Muscle of arm (tissue), 12 donors: Measurements from ENCODE around the gene CNNM2. TPM values are rescaled to one million over a fixed set of nuclear protein-coding genes. Genes with fewer than 3 reads are reported as not detected.

ENCODE experiments used
- DNase-seq: peaks from one replicate; pipeline ENCODE4 v3.0.0-alpha.2; 2013
- polyA plus RNA-seq, 12 donors: library from polyadenylated mRNA; unstranded; fragments of 120-200 nt; gene quantifications; one replicate each; pipeline ENCODE4 v1.2.1, GENCODE V29; 2013; ENCODE audit not compliant: insufficient read length in 12 of 12

The CNNM2 gene
- polyA plus RNA-seq, 12 donors, result 1.7 to 7.1 (median 3.2) TPM; not detected in 1

DNA sequence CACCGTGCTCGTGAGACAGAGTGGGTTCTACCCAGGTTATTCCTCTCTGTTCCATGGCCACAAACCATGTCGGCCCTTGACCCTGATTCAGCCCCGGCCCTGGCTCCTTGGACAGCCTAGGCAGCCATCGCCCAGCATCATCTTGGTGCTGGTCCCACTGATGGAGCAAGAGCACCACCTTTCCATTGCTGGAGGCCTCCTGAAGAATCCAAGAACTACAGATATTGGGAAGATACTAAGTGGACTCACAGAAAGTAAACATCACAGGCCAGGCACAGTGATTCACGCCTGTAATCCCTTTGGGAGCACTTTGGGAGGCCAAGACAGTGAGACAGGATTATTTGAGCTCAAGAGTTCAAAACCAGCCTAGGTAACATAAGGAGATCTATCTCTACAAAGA lies 149.9 kb downstream of the CNNM2 start:
- DNase-seq, result no peak

DNA sequence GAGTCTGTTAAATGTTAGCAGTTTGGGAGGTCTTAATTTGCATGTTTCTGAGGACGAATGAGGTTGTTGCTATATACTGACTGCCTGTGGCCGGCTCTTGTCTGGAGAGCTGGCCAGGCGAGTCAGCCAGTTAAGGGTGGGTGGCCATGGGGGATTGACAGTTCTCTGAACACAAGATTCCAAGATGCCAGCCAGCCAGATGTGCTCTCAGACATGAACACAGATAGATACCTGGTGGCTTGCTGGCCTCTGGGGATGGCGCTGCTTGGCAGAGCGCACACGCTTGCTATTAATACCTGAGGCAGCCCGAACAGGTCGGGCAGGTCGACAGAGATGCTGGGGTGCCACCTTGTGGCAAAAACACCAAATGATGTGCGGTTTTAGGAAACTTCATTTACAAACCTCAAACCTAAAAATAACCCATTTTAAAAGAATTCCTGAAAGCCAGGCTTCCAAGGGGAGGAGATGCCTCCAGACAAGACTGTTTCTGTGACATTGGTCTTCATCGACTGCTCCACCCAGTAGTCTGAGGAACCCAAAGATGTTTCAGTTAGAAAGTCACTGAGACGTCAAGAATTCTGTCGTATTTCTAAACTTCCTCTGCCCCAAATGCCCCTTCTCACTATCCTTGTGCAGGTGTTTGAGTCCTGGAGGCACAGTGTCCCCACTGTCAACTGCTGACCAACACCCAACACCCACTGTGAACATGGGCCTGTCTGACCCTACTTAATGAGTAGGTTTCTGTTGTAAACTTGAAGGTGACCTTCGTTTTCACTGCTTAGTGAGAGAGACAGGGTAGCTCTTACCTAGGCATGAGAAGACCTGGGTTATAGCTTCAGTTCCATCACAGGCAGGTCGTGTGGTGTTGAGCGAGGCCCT lies 151.6 kb downstream of the CNNM2 start:
- peak; percentile 25 for DNase-seq

DNA sequence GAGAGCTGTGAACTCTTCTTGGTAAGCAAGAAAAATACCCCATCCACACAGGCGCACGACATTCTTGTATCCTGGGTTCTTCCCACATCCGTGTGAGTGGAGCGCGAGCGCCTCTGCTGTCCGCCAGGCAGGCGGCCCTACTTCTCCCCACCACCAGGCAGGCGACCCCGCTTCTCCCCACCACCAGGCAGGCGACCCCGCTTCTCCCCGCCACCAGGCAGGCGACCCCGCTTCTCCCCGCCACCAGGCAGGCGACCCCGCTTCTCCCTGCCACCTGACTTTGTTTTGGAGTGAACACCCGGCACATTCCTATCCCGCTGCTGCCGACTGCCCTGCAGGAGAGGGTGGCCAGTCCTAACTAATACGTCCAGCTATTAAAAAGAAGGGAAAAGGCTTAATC lies 154.2 kb downstream of the CNNM2 start:
- DNase-seq, result no peak

DNA sequence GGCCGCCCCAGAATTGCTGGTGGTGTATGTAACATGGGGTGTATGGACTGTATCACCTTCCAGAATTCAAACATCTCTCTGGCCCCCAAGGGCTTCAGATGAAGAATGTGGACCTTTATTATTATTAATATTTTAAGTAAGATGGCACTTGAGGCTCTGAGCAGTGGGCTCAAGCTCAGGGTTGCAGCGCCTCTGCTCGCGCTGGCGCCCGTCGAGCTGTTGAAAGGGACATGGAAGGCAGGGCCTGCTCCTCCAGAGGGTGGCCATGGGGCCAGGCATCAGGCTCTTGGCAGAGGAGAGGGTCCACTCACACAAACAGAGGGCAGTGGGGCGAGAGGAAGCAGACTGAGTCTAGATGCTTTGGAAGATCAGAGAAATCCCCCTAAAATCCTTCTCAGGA lies 154.8 kb downstream of the CNNM2 start:
- DNase-seq, result no peak

GRCh38 chr10:103077020-103077419 lies 158.9 kb downstream of the CNNM2 start:
- no peak for DNase-seq

- DNase-seq, result no peak
Measured at GRCh38 chr10:103077491-103078308, 159.6 kb downstream of the CNNM2 start.

GRCh38 chr10:103078309-103078615 lies 160.2 kb downstream of the CNNM2 start:
- no peak for DNase-seq

DNA sequence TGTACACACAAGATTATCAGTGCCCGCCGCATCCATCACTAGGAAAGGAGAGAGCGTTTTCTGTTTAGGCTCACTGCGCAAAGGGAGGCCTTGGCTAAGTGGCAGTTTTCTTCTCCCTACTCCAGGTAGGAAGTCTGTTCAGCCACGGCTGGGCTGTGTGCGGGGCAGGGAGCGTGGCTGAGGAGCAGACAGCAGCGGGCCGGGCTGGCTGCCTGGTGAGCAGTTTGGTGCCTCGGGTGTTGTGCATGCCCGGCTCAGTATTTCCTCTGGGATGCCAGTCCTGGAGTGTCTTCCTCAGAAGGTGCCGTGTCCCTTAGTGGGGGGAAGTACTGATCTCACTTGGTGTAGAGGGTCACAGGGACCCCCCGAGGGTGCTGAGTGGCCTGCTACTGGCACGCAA lies 160.6 kb downstream of the CNNM2 start:
- DNase-seq, result no peak

DNA sequence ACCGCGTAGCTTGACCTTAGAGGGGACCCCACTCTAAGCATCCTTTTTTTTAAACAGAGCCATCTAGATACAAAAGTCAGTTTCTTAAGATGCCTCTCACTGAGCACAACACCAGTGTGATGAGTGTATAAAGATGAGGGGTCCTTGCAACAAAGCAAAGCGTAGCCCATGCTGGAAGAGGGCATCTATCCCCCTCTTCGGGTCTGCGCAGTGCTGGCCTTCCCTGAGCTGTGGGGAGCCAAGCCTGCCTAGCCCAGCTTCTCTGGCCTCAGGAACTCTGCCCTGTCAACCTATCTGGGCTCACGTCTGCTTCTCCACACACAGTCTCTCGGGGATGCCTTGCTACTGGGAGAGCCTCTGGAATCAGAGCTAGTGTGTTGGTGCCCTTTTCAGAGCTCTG lies 161.0 kb downstream of the CNNM2 start:
- DNase-seq, result no peak

- DNase-seq, result no peak
Measured at GRCh38 chr10:103079946-103080345, 161.9 kb downstream of the CNNM2 start.

GRCh38 chr10:103080891-103081581 lies 162.9 kb downstream of the CNNM2 start:
- no peak for DNase-seq

GRCh38 chr10:103082683-103083082 lies 164.6 kb downstream of the CNNM2 start:
- DNase-seq, result no peak

DNA sequence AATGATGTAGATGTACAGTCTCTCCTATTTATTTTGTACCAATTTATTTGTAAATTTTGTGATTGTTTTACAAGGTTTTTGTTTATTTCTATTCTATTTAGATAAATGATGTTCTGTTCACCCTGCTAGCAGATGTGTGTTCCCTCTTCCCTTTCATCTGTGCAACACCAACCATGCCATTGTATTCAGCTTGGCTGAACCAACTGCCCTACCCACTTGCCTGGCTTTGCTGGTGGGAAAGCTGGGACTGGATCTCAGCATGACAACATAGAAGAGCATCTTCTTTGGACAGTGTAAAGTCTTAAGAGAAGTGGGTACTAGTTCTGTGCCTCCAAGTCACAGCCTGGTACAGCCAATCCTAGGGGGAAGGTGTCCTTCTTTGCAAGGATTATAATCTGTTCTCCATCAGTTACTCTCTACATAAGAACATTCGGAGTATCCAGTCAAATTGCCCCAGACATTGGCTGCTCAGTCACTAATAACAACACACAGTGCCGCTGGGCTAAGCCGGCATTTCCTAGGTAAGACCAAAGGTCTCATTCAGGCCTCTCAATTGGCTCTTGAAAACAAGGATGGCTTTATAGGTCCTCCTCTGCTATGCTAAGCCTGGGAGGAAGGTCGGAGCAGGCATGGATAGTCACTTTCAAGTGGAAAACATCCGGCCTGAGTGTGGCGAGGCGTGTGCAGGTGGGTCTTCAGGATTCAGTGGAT lies 165.3 kb downstream of the CNNM2 start:
- no peak for DNase-seq

DNA sequence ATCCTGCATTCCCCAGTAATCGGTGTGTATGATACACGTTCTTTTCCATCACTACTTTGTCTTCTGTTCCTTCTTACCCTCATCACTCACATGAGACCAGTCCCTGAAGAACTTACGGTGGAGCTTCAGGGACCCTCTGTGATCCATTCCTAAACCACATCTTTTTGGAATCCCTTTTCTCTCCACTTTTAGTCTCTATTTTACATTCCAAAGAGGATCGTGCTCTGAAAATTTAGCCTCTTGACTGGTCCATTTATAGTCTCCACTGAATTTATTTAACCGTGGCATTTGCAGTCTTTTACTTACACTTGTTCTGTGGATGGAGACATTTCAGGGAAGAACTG lies 165.9 kb downstream of the CNNM2 start:
- no peak for DNase-seq

- no peak for DNase-seq
Measured at GRCh38 chr10:103086261-103086660, 168.2 kb downstream of the CNNM2 start.

GRCh38 chr10:103086799-103087198 lies 168.7 kb downstream of the CNNM2 start:
- no peak for DNase-seq

DNA sequence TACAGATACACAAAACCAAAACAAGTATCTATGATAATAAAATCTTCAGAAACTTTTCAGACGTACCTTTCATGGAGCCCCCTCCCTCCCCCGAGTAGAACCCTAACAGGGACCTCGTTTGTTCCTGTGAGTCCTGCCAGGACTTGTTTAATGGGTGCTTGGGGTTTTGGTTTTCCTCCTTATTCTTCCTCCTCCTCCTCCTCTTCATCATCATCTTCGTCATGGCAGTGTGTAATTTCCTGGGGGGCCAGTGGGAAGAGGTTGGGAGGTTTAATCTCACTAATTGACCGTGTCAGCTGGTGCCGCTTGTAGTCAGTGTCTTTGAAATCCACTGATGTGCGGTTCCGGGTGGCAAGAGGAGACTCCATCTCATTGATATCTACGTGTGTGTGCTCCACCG lies 171.4 kb downstream of the CNNM2 start:
- no peak for DNase-seq

DNA sequence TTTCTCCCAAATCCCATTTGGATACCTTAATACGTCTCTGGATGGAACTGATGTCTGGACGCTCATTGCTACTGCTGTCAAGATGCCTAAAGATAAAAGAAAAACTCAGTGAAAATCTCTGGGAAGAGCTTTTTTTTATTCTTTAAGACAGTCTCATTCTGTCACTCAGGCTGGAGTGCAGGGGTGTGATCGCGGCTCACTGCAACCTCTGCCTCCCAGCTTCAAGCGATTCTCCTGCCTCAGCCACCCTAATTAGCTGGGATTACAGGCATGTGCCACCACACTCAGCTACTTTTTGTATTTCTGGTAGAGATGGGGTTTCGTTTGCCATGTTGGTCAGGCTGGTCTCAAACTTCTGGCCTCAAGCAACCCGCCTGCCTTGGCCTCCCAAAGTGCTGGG lies 172.8 kb downstream of the CNNM2 start:
- DNase-seq, result no peak

DNA sequence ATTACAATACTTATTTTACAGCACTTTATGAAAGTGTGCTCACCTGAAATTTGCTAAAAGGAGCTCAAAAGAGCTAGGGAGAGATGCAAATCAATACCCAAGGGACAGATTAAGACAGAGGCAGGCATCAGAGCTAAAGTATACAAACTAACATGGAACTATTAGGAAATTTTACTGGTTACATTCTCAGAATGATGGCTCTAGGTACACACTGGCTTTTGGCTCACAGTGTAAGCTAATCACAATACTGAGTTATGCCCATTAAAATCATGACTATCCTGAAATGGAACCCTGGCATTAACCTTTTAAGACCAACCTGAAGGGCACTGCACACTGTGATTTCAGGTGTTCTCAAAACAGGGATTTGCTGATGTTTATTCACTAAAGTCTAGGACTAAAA lies 176.9 kb downstream of the CNNM2 start:
- DNase-seq, result no peak

DNA sequence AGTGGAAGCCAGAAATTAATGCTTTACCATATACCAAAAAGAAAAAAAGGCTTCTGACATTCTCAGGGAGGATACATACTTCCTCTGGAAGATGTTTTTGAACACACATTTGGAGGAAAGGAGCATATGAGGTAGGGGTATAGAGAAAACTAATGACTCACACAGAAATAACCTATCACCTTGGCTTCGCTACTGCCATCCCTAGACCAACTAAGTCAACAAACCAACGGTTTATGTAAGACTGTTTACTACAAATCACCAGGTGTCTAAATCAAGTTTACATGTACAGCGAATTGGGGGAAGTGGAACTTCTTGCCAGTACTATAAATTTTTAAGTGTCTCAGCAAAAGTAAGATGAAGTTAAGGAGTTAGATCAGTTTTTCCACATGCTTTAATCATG lies 178.0 kb downstream of the CNNM2 start:
- no peak for DNase-seq

DNA sequence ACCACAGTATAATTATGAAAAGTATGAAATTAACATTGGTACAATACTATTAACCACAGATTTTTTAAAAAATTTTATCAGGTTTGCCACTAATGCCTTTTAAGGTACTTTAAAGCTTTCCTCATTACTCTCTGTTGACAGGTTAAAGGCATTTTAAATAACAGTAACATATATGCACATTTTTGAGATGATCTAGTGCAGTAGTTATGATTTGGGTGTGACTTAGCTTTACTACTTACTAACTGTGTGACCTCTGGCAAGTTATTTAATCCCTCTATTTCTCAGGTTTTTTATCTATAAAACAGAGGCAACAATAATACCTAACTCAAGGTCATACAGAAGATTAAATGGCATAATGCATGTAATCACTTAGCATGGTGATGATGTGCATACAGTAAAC lies 180.1 kb downstream of the CNNM2 start:
- DNase-seq, result no peak

- no peak for DNase-seq
Measured at GRCh38 chr10:103100620-103101019, 182.5 kb downstream of the CNNM2 start.
